GM23248 (cell line): ENCODE results near the gene TK1. TPM values are rescaled to one million over a fixed set of nuclear protein-coding genes. Genes with fewer than 3 reads are reported as not detected.

Source experiments
- DNase-seq: peaks from one replicate; pipeline ENCODE4 v3.0.0-alpha.2; 2015
- H2AFZ ChIP-seq: fragments of 200-600 bp; sonication (generic); 2 replicates; pipeline ENCODE4 v1.6.1; 2016; ENCODE audit warnings: antibody characterized with exemption
- H3F3A ChIP-seq: fragments of 200-600 bp; sonication (generic); 2 replicates; pipeline ENCODE4 v1.6.1; 2016; ENCODE audit warnings: mild to moderate bottlenecking, antibody characterized with exemption, mixed run types; ENCODE audit not compliant: insufficient read depth
- H3K27ac ChIP-seq: fragments of 200-600 bp; sonication (generic); 2 replicates; pipeline ENCODE4 v1.5.1; 2016; ENCODE audit warnings: mild to moderate bottlenecking
- H3K27me3 ChIP-seq: fragments of 200-600 bp; sonication (generic); replicated peaks from 2 replicates; pipeline ENCODE4 v1.6.1; 2016; ENCODE audit warnings: mild to moderate bottlenecking; ENCODE audit not compliant: insufficient read depth
- H3K36me3 ChIP-seq: fragments of 200-600 bp; sonication (generic); 2 replicates; pipeline ENCODE4 v1.6.1; 2016; ENCODE audit warnings: low read depth, mild to moderate bottlenecking
- H3K4me1 ChIP-seq: fragments of 200-600 bp; sonication (generic); 2 replicates; pipeline ENCODE4 v1.6.1; 2016; ENCODE audit warnings: mild to moderate bottlenecking; ENCODE audit not compliant: insufficient read depth
- H3K4me2 ChIP-seq: fragments of 200-600 bp; sonication (generic); one replicate; pipeline ENCODE4 v1.6.1; 2016; ENCODE audit warnings: mild to moderate bottlenecking; ENCODE audit not compliant: unreplicated experiment
- H3K4me3 ChIP-seq: fragments of 200-600 bp; sonication (generic); 2 replicates; pipeline ENCODE4 v1.5.1; 2016; ENCODE audit warnings: mild to moderate bottlenecking
- H3K79me2 ChIP-seq: fragments of 200-600 bp; sonication (generic); 2 replicates; pipeline ENCODE4 v1.6.1; 2016; ENCODE audit warnings: mild to moderate bottlenecking; ENCODE audit not compliant: insufficient read depth
- H3K9ac ChIP-seq: fragments of 200-600 bp; sonication (generic); 2 replicates; pipeline ENCODE4 v1.6.1; 2016; ENCODE audit warnings: mild to moderate bottlenecking
- H3K9me2 ChIP-seq: fragments of 200-600 bp; sonication (generic); 2 replicates; pipeline ENCODE4 v1.6.1; 2016; ENCODE audit warnings: mixed run types, mild to moderate bottlenecking, moderate library complexity; ENCODE audit not compliant: insufficient read depth
- H3K9me3 ChIP-seq: fragments of 200-600 bp; sonication (generic); one replicate; pipeline ENCODE4 v1.6.1; 2017; ENCODE audit warnings: low read depth
- H4K20me1 ChIP-seq: fragments of 200-600 bp; sonication (generic); 2 replicates; pipeline ENCODE4 v1.6.0; 2016; ENCODE audit not compliant: insufficient read depth
- EZH2 ChIP-seq: fragments of 200-600 bp; sonication (generic); IDR thresholded peaks from 2 replicates; pipeline ENCODE4 v1.6.1; 2018; ENCODE audit warnings: antibody characterized with exemption, mild to moderate bottlenecking; ENCODE audit not compliant: insufficient read depth, poor library complexity, severe bottlenecking
- EZH2phosphoT487 ChIP-seq: fragments of 200-600 bp; sonication (generic); IDR thresholded peaks from 2 replicates; pipeline ENCODE4 v1.6.1; 2018; ENCODE audit warnings: antibody characterized with exemption, moderate library complexity, mild to moderate bottlenecking, low read depth; ENCODE audit not compliant: insufficient read depth
- WGBS, 2 experiments: methylation state at CpG; one replicate each; pipeline ENCODE4 v1.1.6; 2015 to 2017; ENCODE audit warnings: low lambda C conversion rate in 2 of 2, low coverage in 1 of 2; ENCODE audit errors: missing lambda C conversion rate in 2 of 2; 5-methylcytosine and 5-hydroxymethylcytosine counted together
- in situ Hi-C: fragments of 300-500 bp; cut with MboI; formaldehyde crosslinking; loops from 2 replicates; pipeline ENCODE4 v1.15.0; 2020
- polyA plus RNA-seq: library from polyadenylated mRNA; unstranded; fragments of >200 nt; fragmentation: Nextera tagmentation; extraction: Ambion mirVana; gene quantifications from 2 replicates; pipeline ENCODE4 v1.2.1, GENCODE V29; 2016
- total RNA-seq: library from RNA; depleted of rRNA; stranded (reverse); fragments of >200 nt; shearing (Covaris generic); gene quantifications from 2 replicates; pipeline ENCODE4 v1.2.3, GENCODE V29; 2014

Gene TK1
- total and polyA plus RNA-seq, 2 experiments from 2014 or later = 79.4 to 84.5 TPM

DNA sequence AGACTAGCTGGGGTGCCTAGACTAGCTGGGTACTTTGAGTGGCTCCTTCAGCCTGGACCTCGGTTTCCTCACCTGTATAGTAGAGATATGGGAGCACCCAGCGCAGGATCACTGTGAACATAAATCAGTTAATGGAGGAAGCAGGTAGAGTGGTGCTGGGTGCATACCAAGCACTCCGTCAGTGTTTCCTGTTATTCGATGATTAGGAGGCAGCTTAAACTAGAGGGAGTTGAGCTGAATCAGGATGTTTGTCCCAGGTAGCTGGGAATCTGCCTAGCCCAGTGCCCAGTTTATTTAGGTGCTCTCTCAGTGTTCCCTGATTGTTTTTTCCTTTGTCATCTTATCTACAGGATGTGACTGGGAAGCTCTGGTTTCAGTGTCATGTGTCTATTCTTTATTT, 36.2 kb upstream of the TK1 start:
- Histone ChIP-seq H4K20me1 (no peaks in the 10 kb centered on the region), H3K9ac (no peak overlapping the region), H3K4me1 (no peaks in the 10 kb centered on the region), H3K36me3 (no peaks in the 10 kb centered on the region), H3K27me3 (no peaks in the 10 kb centered on the region), H3F3A (no peaks in the 10 kb centered on the region), H3K27ac (no peak overlapping the region), H3K79me2 (0 out of 2 replicates have a peak, but pooled peaks cover 9% of the 10 kb centered on the region), H3K9me3 (no peaks in the 10 kb centered on the region), H3K9me2 (no peaks in the 10 kb centered on the region), H3K4me2 (no peak overlapping the region), H2AFZ (no peak overlapping the region), H3K4me3 (no peak overlapping the region)
- TF ChIP-seq EZH2 (no peak), EZH2phosphoT487 (no peak)
- 95 to 98% methylated on average over 4 of the region's 4 CpGs for WGBS, 2 experiments
- in situ Hi-C loops = no loop called here
- no peak for DNase-seq

DNA sequence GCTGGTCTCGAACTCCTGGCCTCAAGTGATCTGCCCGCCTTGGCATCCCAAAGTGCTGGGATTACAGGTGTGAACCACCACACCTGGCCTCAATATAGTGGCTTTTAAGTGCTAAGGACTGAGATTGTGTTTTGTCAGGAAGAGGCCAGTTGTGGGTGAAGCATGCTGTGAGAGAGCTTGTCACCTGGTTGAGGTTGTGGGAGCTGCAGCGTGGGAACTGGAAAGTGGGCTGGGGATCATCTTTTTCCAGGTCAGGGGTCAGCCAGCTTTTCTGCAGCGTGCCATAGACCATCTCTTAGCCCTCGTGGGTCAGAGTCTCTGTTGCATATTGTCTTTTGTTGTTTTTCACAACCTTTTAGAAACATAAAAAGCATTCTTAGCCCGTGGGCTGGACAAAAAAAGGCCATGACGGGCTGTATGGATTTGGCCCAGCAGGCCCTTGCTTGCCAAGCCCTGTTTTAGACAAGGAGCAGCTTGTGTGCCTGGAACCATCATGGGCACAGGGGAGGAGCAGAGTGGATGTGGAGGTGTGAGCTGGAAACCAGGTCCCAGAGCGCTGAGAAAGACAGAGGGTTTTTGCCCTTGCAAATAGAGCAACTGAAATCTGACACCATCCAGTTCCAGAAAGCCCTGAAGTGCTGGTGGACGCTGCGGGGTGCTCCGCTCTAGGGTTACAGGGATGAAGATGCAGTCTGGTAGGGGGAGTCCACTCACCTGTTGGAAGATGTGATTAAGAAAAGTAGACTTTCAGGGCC, 32.7 kb upstream of the TK1 start:
- H3K9me2 ChIP-seq = no peaks in the 10 kb centered on the region
- H2AFZ ChIP-seq = no peak overlapping the region
- no peak overlapping the region for H3K9ac ChIP-seq
- H4K20me1 ChIP-seq = no peaks in the 10 kb centered on the region
- WGBS, 2 experiments = 92 to 93% methylated on average over 11 of the region's 11 CpGs
- no peaks in the 10 kb centered on the region for H3K27me3 ChIP-seq
- H3K4me3 ChIP-seq = no peak overlapping the region
- no peaks in the 10 kb centered on the region for H3K9me3 ChIP-seq
- DNase-seq = no peak
- in situ Hi-C loops = no loop called here
- no peaks in the 10 kb centered on the region for H3F3A ChIP-seq
- peaks cover 36% of the 10 kb centered on the region for H3K79me2 ChIP-seq
- no peaks in the 10 kb centered on the region for H3K36me3 ChIP-seq
- TF ChIP-seq EZH2phosphoT487 (no peak), EZH2 (no peak)
- no peak overlapping the region for H3K4me2 ChIP-seq
- H3K4me1 ChIP-seq = no peaks in the 10 kb centered on the region
- no peak overlapping the region for H3K27ac ChIP-seq

DNA sequence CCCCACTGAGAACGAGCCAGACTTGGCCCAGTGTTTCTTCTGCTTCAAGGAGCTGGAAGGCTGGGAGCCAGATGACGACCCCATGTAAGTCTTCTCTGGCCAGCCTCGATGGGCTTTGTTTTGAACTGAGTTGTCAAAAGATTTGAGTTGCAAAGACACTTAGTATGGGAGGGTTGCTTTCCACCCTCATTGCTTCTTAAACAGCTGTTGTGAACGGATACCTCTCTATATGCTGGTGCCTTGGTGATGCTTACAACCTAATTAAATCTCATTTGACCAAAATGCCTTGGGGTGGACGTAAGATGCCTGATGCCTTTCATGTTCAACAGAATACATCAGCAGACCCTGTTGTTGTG, 27.8 kb upstream of the TK1 start:
- H3K27ac ChIP-seq = peak overlapping the region; percentile 9; the same call in 1 of the 2 replicates
- no peak for DNase-seq
- H3K4me2 ChIP-seq = peak overlapping the region; percentile 88
- in situ Hi-C loops = no loop called here
- H3K9me2 ChIP-seq = no peaks in the 10 kb centered on the region
- H4K20me1 ChIP-seq = no peaks in the 10 kb centered on the region
- no peaks in the 10 kb centered on the region for H3F3A ChIP-seq
- H3K27me3 ChIP-seq = no peaks in the 10 kb centered on the region
- no peaks in the 10 kb centered on the region for H3K36me3 ChIP-seq
- 1 to 2% methylated on average over 5 of the region's 5 CpGs for WGBS, 2 experiments
- no peaks in the 10 kb centered on the region for H3K9me3 ChIP-seq
- TF ChIP-seq EZH2phosphoT487 (no peak), EZH2 (no peak)
- H3K9ac ChIP-seq = peak overlapping the region; percentile 83
- H3K79me2 ChIP-seq = peaks cover 39% of the 10 kb centered on the region
- no peaks in the 10 kb centered on the region for H3K4me1 ChIP-seq
- H3K4me3 ChIP-seq = peak overlapping the region; percentile 83
- H2AFZ ChIP-seq = peak overlapping the region; percentile 95

DNA sequence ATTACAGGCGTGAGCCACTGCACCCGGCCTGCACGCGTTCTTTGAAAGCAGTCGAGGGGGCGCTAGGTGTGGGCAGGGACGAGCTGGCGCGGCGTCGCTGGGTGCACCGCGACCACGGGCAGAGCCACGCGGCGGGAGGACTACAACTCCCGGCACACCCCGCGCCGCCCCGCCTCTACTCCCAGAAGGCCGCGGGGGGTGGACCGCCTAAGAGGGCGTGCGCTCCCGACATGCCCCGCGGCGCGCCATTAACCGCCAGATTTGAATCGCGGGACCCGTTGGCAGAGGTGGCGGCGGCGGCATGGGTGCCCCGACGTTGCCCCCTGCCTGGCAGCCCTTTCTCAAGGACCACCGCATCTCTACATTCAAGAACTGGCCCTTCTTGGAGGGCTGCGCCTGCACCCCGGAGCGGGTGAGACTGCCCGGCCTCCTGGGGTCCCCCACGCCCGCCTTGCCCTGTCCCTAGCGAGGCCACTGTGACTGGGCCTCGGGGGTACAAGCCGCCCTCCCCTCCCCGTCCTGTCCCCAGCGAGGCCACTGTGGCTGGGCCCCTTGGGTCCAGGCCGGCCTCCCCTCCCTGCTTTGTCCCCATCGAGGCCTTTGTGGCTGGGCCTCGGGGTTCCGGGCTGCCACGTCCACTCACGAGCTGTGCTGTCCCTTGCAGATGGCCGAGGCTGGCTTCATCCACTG, 27.3 kb upstream of the TK1 start, which contains the start of gene BIRC5:
TSS of gene BIRC5 (plus strand) at position 238 of the 690 bp plus-strand sequence. CDS start at position 302, 64 bp downstream.
- no peaks in the 10 kb centered on the region for H4K20me1 ChIP-seq
- no peaks in the 10 kb centered on the region for H3K9me3 ChIP-seq
- peak within 1 kb of the TSS; percentile 83 for H3K9ac ChIP-seq
- H3K36me3 ChIP-seq = no peaks in the 10 kb centered on the region
- H3K27ac ChIP-seq = peak within 1 kb of the TSS; percentile 9; the same call in 1 of the 2 replicates
- H3K4me2 ChIP-seq = peak within 1 kb of the TSS; percentile 88
- H3K4me1 ChIP-seq = no peaks in the 10 kb centered on the region
- peaks cover 34% of the 10 kb centered on the region for H3K79me2 ChIP-seq
- in situ Hi-C loops = no loop called here
- TF ChIP-seq EZH2phosphoT487 = no peak
- TF ChIP-seq EZH2 = no peak
- WGBS, 2 experiments = 2% methylated on average over 60 of the region's 60 CpGs
- DNase-seq = peak; percentile 98
- no peaks in the 10 kb centered on the region for H3F3A ChIP-seq
- peak within 1 kb of the TSS; percentile 83 for H3K4me3 ChIP-seq
- no peaks in the 10 kb centered on the region for H3K27me3 ChIP-seq
- H2AFZ ChIP-seq = peak within 1 kb of the TSS; percentile 95
- H3K9me2 ChIP-seq = no peaks in the 10 kb centered on the region
